Upper lobe of left lung (tissue), 4 donors: ENCODE measurements around the gene CYP2C18.

ENCODE experiments used
- CTCF ChIP-seq, 6 experiments: fragments of 450-650 bp in 4 of 6; fragments of 200-600 bp in 2 of 6; sonication (generic) in 2 of 6; IDR thresholded peaks; one replicate each; pipeline ENCODE4 v1.5.1; 2016 to 2019; ENCODE audit warnings: antibody characterized with exemption in 6 of 6
- POLR2A ChIP-seq, 4 donors: fragments of 450-650 bp; IDR thresholded peaks; one replicate each; pipeline ENCODE4 v1.5.1; 2016 to 2017; ENCODE audit warnings: antibody characterized with exemption in 4 of 4, mild to moderate bottlenecking in 2 of 4
- POLR2AphosphoS5 ChIP-seq, 2 donors: sonication (generic); formaldehyde crosslinking; IDR thresholded peaks; one replicate each; pipeline ENCODE4 v1.5.1; 2017; ENCODE audit warnings: antibody characterized with exemption in 2 of 2

- no peak for TF ChIP-seq POLR2A (IDR thresholded peaks at IDR 0.05)
- no peak for TF ChIP-seq CTCF (IDR thresholded peaks at IDR 0.05)
- TF ChIP-seq POLR2AphosphoS5 (IDR thresholded peaks at IDR 0.05): no peak
Measured at GRCh38 chr10:94762393-94762792, 78.9 kb downstream of the CYP2C18 start, which contains the start of gene CYP2C19.
